ENCODE data around the gene VANGL2. TPM values are rescaled to one million over a fixed set of nuclear protein-coding genes. Genes with fewer than 3 reads are reported as not detected.

The VANGL2 gene
- total and polyA plus RNA-seq, 9 of the 15 experiments (the other 6 are each of a cell fraction or from before 2014, with no cell fraction given): 0.28 to 4.0 (median 0.98) TPM

DNA sequence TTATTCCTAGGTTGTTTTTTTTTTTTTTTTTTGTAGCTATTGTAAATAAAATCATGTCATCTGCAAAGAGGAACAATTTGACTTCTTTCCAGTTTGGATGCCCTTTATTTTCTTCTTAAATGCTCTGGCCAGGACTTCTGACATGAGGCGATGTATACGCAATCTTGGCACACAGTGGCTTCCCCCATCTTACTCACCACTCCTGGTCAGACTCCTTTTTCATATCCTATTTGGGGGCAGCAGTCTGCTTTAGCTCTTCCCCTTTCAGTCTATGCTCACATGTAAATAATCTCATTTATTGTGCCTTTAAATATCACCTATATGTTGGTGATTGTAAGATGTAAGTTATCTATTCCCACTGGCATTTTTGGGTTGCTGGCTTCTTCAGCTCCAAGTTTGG lies 66.6 kb downstream of the VANGL2 start:
- Histone ChIP-seq H3K9me3 (replicated peaks; ENCODE audit: control insufficient read depth, insufficient read depth, low read depth, low read length) (no peaks in the 10 kb centered on the region), H3K4me1 (replicated peaks in 1 of 2; ENCODE audit: control insufficient read depth in 2 of 2, insufficient read depth in 2 of 2, low read length in 2 of 2) (no peaks in the 10 kb centered on the region), H3K79me2 (ENCODE audit: control insufficient read depth, insufficient read depth, low read length) (no peaks in the 10 kb centered on the region), H3K9me1 (ENCODE audit: control insufficient read depth, insufficient read depth, low read length) (no peaks in the 10 kb centered on the region), H3K4me2 (ENCODE audit: insufficient read depth, low read length) (no peak overlapping the region), H3K36me3 (ENCODE audit: control insufficient read depth, insufficient read depth, low read length) (no peaks in the 10 kb centered on the region), H2AFZ (ENCODE audit: low read depth, low read length) (no peak overlapping the region), H3K27me3 (ENCODE audit: control insufficient read depth in 2 of 2, insufficient read depth in 2 of 2, low read length in 2 of 2) (no peaks in the 10 kb centered on the region), H3K9ac (ENCODE audit: insufficient read depth in 1 of 2, low read depth in 2 of 2, low read length in 2 of 2) (no peak overlapping the region), H3K27ac (ENCODE audit: extremely low read depth, low read depth, low read length) (no peak overlapping the region), H4K20me1 (replicated peaks; ENCODE audit: control insufficient read depth, insufficient read depth, low read length) (no peaks in the 10 kb centered on the region), H3K4me3 (no peak overlapping the region)
- ATAC-seq (no peak), FAIRE-seq (no peak), DNase-seq (ENCODE audit: extremely low read depth in 1 of 4, low spot score in 3 of 4) (no peak)
- TF ChIP-seq DNMT1 (IDR thresholded peaks at IDR 0.05) (no peak), BCOR (IDR thresholded peaks at IDR 0.05) (no peak), SIX5 (IDR thresholded peaks at IDR 0.05; ENCODE audit: borderline replicate concordance in 1 of 2, insufficient read depth in 1 of 2, low read depth in 1 of 2, low read length in 2 of 2) (no peak), ZBED1 (IDR thresholded peaks at IDR 0.05) (no peak), KLF1 (tag; IDR thresholded peaks at IDR 0.05) (no peak), SRF (CRISPR knock-in tag; IDR thresholded peaks at IDR 0.05) (no peak)
- TF ChIP-seq, protein P1, sequence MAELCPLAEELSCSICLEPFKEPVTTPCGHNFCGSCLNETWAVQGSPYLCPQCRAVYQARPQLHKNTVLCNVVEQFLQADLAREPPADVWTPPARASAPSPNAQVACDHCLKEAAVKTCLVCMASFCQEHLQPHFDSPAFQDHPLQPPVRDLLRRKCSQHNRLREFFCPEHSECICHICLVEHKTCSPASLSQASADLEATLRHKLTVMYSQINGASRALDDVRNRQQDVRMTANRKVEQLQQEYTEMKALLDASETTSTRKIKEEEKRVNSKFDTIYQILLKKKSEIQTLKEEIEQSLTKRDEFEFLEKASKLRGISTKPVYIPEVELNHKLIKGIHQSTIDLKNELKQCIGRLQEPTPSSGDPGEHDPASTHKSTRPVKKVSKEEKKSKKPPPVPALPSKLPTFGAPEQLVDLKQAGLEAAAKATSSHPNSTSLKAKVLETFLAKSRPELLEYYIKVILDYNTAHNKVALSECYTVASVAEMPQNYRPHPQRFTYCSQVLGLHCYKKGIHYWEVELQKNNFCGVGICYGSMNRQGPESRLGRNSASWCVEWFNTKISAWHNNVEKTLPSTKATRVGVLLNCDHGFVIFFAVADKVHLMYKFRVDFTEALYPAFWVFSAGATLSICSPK (IDR thresholded peaks at IDR 0.05; ENCODE audit: borderline replicate concordance): no peak
- TF ChIP-seq, protein P2, sequence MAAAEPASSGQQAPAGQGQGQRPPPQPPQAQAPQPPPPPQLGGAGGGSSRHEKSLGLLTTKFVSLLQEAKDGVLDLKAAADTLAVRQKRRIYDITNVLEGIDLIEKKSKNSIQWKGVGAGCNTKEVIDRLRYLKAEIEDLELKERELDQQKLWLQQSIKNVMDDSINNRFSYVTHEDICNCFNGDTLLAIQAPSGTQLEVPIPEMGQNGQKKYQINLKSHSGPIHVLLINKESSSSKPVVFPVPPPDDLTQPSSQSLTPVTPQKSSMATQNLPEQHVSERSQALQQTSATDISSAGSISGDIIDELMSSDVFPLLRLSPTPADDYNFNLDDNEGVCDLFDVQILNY (CRISPR knock-in tag; IDR thresholded peaks at IDR 0.05): no peak
- TF ChIP-seq, protein P3, sequence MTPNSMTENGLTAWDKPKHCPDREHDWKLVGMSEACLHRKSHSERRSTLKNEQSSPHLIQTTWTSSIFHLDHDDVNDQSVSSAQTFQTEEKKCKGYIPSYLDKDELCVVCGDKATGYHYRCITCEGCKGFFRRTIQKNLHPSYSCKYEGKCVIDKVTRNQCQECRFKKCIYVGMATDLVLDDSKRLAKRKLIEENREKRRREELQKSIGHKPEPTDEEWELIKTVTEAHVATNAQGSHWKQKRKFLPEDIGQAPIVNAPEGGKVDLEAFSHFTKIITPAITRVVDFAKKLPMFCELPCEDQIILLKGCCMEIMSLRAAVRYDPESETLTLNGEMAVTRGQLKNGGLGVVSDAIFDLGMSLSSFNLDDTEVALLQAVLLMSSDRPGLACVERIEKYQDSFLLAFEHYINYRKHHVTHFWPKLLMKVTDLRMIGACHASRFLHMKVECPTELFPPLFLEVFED (CRISPR knock-in tag; conservative IDR thresholded peaks at IDR 0.05): no peak
- TF ChIP-seq, protein P4, sequence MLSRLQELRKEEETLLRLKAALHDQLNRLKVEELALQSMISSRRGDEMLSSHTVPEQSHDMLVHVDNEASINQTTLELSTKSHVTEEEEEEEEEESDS (CRISPR knock-in tag; IDR thresholded peaks at IDR 0.05): no peak
- BruUV-seq (replicated peaks): no TSS peak
- intact Hi-C loops (cut with micrococcal nuclease) (no loop called here), in situ Hi-C loops (cut with MboI) (no loop called here)
- WGBS (ENCODE audit: insufficient coverage, low coverage, missing lambda C conversion rate): 86% methylated on average over 2 of the region's 2 CpGs
- CTCF ChIA-PET (ENCODE audit: low intra/inter-chr PET ratio): no interaction called here
- POLR2A ChIA-PET: interaction anchor here (0.7 kb wide), 1 partner anchor 676 kb away, joined by 3 read pairs; no protein-coding TSS in a partner anchor

All from K562 (cell line).